Measurements from ENCODE around the gene CLEC19A. TPM values are rescaled to one million over a fixed set of nuclear protein-coding genes. Genes with fewer than 3 reads are reported as not detected.

The CLEC19A gene
- total RNA-seq, 1 donor from 2014 or later = not detected

GRCh38 chr16:19356024-19356952, 70.8 kb downstream of the CLEC19A start:
- Mint-ChIP-seq H3K4me3 (ENCODE audit: unreplicated experiment) (no peak overlapping the region), H3K4me1 (ENCODE audit: unreplicated experiment) (no peaks in the 10 kb centered on the region), H3K36me3 (ENCODE audit: unreplicated experiment) (no peaks in the 10 kb centered on the region), H3K9me3 (ENCODE audit: unreplicated experiment) (no peaks in the 10 kb centered on the region), H3K27ac (ENCODE audit: unreplicated experiment) (no peak overlapping the region), H3K27me3 (ENCODE audit: unreplicated experiment) (peaks cover 4% of the 10 kb centered on the region)
- no peak for DNase-seq (ENCODE audit: extremely low spot score, unreplicated experiment)
- TF ChIP-seq CTCF (IDR thresholded peaks at IDR 0.05) = no peak

GRCh38 chr16:19359556-19359955, 74.0 kb downstream of the CLEC19A start:
- no peaks in the 10 kb centered on the region for H3K9me3 Mint-ChIP-seq (ENCODE audit: unreplicated experiment)
- DNase-seq (ENCODE audit: extremely low spot score, unreplicated experiment) = no peak
- H3K27ac Mint-ChIP-seq (ENCODE audit: unreplicated experiment) = no peak overlapping the region
- peaks cover 4% of the 10 kb centered on the region for H3K27me3 Mint-ChIP-seq (ENCODE audit: unreplicated experiment)
- no peak overlapping the region for H3K4me3 Mint-ChIP-seq (ENCODE audit: unreplicated experiment)
- no peak for TF ChIP-seq CTCF (IDR thresholded peaks at IDR 0.05)
- H3K36me3 Mint-ChIP-seq (ENCODE audit: unreplicated experiment) = no peaks in the 10 kb centered on the region
- no peaks in the 10 kb centered on the region for H3K4me1 Mint-ChIP-seq (ENCODE audit: unreplicated experiment)

Other genes with a start within 250 kb of the CLEC19A start
- gene COQ7, start 218.1 kb upstream of the CLEC19A start, total RNA-seq = 27.1 and 31.6 TPM in 2 replicates
- 56.1 and 57.9 TPM in 2 replicates for gene ITPRIPL2, start 171.8 kb upstream of the CLEC19A start, total RNA-seq
- gene SYT17, start 117.5 kb upstream of the CLEC19A start, total RNA-seq = not detected in 2 replicates
- gene TMC5, start 132.2 kb downstream of the CLEC19A start, total RNA-seq = not detected in 2 replicates
- 75.9 and 77.8 TPM in 2 replicates for gene GDE1, start 236.4 kb downstream of the CLEC19A start, total RNA-seq
- gene CCP110, start 238.2 kb downstream of the CLEC19A start, total RNA-seq = 12.4 and 15.5 TPM in 2 replicates

All from osteocyte (in vitro differentiated cells).